ENCODE measurements around the gene OSBPL10.
"Not testable (repeated sequence)": the region's sequence is repeated elsewhere in the genome, so short reads cannot be mapped to it uniquely, and the experiment has no call there.

The OSBPL10 gene

DNA sequence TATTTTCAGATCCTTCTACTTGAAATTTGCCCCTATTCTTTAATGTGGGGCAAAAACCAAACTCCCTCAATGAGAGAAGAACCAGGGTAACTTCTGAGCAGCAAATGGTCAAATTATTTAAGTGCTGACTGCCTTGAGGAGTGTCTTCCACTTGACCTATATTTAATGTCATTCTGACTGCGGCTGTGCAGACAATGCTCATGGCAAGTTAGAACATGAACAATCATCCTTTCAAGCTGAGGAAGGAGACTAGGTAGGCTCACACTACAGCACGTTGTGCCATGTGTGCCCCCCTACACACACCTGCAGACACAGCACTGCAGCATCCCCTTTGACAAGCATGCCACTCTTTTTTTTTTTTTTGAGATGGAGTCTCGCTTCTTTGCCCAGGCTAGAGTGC is 98.2 kb downstream of the OSBPL10 start:
- no peak for DNase-seq

DNA sequence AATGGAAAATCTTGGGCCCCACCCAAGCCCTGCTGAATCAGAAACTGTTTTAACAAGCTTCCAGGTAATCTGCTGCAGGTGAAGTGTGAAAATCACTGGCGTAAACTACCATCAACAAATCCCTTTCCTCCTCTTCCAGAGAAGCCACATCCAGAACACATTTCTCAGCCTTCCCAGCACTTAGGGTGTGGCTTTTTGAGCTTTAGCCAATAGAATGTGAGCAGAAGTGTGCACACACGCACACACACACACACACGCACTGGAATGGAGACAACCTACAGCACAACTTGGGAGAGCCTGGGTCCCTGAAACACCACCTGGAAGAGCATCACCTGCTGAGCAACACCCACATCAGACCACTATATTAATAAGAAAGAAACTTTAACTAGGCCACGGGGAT is 98.6 kb downstream of the OSBPL10 start:
- no peak for DNase-seq

GRCh38 chr3:31880482-31881078 is 100.5 kb downstream of the OSBPL10 start:
- no peak for DNase-seq

DNA sequence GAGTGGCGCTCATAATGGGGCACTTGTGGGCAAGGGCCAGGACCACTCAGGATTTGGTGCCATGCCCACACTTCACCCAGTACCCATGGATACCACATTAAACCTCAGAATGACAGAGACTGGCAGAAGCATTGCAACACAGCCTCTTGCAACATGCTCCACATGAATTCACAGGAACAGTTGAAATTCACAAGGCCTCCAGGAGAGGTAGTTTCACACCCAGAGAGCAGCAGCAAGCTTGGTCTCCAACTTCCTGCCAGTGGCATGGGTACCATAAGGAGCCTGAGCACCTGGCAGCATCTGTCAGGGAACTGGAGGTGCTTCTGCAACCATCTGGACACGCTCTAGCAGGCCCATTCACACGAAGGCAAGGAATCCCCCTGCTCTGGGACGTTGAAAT is 101.0 kb downstream of the OSBPL10 start:
- no peak for DNase-seq

- DNase-seq, result no peak
Measured at GRCh38 chr3:31879365-31879764, 101.7 kb downstream of the OSBPL10 start.

DNA sequence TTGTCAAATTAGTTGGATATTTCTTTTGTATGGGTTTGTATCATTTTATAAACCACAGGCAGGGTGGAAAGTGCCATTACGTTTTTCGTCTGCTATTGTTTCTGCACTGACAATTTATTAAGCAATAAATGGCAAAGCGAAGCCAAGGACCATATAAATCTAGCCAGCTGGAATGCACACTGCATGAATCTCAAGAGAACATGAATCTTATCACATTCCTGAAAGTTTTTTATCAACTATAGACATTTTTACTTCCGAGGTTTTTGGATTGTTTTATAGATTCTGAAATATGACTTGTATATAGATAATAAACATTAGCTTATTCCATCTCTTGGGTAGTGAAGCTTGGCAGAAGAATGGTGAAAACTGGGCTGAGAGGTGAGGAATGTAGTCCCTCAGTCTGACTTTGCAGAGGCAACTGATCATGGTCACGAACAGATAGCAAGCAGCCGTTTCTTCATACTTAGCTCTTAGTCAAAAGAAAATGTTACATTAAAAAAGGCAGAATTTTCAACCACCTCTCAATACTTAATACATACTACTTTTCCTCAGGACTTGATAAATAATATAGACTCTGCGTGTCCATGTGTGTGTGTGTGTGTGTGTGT is 102.7 kb downstream of the OSBPL10 start:
- no peak for DNase-seq

- DNase-seq, result no peak
Measured at GRCh38 chr3:31876331-31876730, 104.7 kb downstream of the OSBPL10 start.

DNA sequence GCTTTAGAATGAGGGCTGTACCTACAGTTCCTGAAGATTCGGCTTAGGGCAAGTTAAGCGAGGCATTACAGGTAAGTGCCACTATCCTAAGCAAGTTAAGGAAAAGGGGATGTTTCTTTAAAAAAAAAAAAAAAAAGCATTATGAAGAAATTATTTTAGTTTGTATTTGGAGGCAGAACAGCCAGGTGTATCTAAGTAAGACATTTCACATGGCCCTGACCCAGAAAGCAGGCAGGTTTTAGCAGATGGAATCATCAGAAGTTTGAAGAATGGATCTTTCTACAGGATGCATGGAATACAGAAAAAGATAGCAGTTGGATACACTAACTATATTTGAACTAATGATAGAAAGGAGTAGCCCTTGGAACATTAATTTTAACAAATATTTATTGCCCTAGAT is 105.6 kb downstream of the OSBPL10 start:
- no peak for DNase-seq

- DNase-seq, result no peak
Measured at GRCh38 chr3:31873254-31873820, 107.7 kb downstream of the OSBPL10 start.

GRCh38 chr3:31871939-31872507 is 109.0 kb downstream of the OSBPL10 start:
- DNase-seq, result no peak

DNA sequence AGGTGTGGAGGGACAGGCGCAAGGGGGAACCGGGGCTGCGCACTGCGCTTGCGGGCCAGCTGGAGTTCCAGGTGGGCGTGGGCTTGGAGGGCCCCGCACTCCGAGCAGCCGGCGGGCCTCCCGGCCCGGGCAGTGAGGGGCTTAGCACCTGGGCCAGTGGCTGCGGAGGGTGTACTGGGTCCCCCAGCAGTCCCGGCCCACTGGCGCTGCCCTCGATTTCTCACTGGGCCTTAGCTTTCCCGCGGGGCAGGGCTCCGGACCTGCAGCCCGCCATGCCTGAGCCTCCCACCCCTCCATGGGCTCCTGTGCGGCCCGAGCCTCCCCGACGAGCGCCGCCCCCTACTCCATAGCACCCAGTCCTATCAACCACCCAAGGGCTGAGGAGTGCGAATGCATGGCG is 111.0 kb downstream of the OSBPL10 start:
- not testable (repeated sequence) for DNase-seq

GRCh38 chr3:31868236-31868635 is 112.8 kb downstream of the OSBPL10 start:
- DNase-seq, result no peak

GRCh38 chr3:31862666-31863279 is 118.3 kb downstream of the OSBPL10 start:
- no peak for DNase-seq

GRCh38 chr3:31861826-31862225 is 119.2 kb downstream of the OSBPL10 start:
- DNase-seq, result no peak

DNA sequence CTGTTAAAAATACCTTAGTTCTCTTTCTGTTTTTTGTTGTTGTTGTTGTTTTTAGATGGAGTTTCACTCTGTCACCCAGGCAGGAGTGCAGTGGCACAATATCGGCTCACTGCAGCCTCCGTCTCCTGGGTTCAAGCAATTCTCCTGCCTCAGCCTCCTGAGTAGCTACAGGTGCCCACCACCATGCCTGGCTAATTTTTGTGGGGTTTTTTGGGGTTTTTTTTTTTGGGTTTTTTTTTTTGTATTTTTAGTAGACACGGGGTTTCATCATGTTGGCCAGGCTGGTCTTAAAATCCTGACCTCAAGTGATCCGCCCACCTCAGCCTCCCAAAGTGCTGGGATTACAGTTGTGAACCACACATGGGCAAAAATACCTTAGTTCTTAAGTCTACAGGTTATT is 120.4 kb downstream of the OSBPL10 start:
- DNase-seq, result not testable (repeated sequence)

DNA sequence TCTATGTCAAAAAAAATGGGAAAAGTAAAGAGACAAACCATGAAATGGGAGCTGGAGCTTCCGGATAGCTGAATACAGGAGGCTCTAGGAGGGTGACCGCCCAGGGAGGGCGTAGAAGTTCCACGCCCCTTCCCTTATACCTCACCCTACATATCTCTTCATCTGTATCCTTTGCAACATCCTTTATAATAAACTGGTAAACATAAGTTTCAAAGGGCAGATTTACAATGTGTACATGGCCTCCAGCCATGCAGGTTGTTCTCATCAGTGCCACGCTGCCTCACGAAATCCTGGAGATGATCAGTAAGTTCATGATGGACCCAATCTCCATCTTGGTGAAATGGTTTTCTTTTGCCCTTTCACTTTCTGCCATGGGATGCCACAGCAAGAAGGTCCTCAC is 121.8 kb downstream of the OSBPL10 start:
- DNase-seq, result no peak

DNA sequence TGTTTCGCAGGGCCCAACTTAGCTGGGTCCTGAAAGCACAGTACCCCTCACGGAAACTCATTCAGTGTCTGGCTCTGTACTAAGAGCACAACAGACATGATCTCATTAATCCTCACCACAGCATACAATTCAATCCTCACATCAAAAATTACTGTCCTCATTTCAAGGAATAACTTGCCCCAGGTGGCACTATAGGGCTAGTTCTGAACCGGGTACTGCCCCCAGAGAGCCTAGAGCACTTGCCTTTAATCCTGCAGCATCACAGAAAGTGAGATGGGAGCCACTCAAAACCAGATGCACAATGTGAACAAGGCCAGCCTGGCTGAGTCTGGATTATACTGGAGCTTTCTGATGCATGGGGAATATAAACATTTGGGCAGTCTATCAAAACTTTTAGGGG is 122.6 kb downstream of the OSBPL10 start:
- no peak for DNase-seq

DNA sequence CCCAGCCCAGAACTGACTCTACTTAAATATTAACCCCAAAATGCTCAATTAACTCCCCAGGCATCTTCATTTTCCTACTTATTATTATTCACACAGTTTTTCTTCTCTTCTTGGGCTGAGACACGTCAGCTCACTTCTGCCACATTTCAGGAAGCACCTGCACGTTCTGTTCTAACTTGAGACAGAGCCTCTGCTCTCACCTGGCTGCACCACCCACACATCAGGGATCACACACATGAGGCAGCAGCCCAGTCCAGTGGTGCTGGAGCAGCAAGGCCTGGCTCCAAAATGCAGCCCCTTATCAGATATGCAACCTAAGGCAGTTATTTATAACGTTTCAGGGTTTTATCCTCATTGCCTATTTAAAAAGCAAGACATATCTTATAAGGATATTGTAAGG is 127.5 kb downstream of the OSBPL10 start:
- DNase-seq, result no peak

- DNase-seq, result no peak
Measured at GRCh38 chr3:31851278-31851677, 129.8 kb downstream of the OSBPL10 start.

DNA sequence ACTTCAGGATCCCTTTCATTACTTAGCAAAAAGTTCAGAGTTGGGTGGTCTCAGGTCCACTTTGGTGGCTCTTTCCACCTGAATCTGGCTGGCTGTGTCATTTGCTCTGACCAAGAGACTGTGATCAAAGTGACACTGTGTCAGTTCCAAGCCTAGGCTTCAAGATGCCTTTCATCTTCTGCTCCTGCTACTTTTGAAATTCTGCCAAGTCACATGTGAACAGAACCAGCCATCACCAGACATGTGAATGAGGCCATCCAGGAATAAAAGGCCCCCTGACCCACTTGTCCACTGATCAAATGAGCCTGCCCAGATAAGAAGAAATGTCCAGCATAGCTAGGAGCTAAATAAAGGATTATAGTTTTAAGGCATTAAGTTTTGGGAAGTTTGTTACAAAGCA is 132.2 kb downstream of the OSBPL10 start:
- no peak for DNase-seq

- no peak for DNase-seq
Measured at GRCh38 chr3:31848163-31848818, 132.8 kb downstream of the OSBPL10 start.

GRCh38 chr3:31847760-31848159 is 133.3 kb downstream of the OSBPL10 start:
- DNase-seq, result no peak

GRCh38 chr3:31841515-31841914 is 139.5 kb downstream of the OSBPL10 start:
- DNase-seq, result no peak

Measured in stimulated activated CD4-positive, alpha-beta T cell treated with anti-CD3 and anti-CD28 coated beads, Interleukin-4, amount 100 ng/mL, for 24 hours (primary cell).